ENCODE data around the gene CYB5A.
"Not testable (repeated sequence)": the region's sequence is repeated elsewhere in the genome, so short reads cannot be mapped to it uniquely, and the experiment has no call there.

CYB5A gene

GRCh38 chr18:74294526-74294925 lies 2.8 kb upstream of the CYB5A start:
- no peak for DNase-seq (ENCODE audit: low spot score)

DNA sequence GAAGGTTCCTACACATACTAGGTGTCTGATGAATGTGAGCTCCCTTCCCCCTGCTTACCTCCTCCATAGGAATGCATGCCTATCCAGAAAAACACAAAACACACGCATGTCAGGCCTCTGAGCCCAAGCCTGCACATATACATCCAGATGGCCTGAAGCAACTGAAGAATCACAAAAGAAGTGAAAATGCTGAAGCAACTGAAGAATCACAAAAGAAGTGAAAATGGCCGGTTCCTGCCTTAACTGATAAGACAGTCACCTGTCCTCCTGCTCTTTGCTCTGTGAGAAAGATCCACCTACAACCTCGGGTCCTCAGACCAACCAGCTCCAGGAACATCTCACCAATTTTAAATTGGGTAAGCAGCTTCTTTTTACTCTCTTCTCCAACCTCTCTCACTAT lies 1.2 kb upstream of the CYB5A start:
- not testable (repeated sequence) for DNase-seq (ENCODE audit: low spot score)

DNA sequence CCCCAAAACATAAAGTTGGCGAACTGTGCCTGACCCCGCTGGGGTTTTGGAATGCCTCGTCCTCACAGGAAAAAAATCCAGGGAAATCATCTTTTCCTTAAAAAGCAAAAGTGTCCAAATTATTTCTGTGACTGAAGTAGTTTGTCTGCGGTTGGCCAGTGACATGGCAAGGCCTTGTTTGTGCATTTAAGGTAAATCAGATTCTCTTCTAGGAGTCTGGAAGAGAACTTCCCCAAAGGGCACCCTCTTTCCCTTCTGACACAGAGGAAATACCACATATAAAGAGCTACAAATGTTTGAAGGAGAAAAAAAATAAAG lies 737 bp upstream of the CYB5A start:
- peak; percentile 13 for DNase-seq (ENCODE audit: low spot score)

- no peak for DNase-seq (ENCODE audit: low spot score)
Observed at GRCh38 chr18:74291472-74291770, 342 bp downstream of the CYB5A start.

- no peak for DNase-seq (ENCODE audit: low spot score)
Observed at GRCh38 chr18:74290794-74291471, 830 bp downstream of the CYB5A start.

DNA sequence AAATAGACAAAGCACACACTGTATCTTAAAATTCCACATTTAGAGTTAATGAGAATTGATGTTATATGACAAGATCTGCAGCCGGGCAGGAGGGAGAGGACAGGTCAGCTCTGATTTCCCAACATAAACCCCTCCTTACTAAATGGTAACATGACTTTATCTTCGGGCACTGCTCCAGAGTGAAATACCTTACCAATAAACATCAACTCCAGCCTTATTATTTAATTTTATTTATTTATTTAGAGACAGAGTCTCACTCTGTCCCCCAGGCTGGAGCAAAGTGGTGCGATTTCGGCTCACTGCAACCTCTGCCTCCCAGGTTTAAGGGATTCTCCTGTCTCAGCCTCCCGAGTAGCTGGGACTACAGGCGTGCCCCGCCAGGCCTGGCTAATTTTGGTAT lies 1.7 kb downstream of the CYB5A start:
- no peak for DNase-seq (ENCODE audit: low spot score)

DNA sequence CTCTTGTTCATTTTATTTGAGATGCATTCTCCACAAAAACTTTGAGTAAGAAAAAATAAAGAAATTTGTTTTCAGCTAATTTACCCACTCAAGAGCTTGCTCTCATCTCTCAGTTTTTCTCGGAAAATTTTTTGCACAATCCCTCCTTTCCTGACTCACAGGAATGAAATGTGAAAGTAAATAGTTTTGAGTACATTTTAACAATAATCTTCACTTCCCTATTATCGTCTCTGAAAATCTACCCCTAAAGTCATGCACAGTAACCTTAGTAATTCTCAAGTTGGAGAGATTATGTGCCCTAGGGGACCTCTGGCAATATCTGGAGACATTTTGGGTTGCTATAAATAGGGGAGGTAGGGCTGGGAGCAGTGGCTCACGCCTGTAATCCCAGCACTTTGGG lies 2.6 kb downstream of the CYB5A start:
- DNase-seq (ENCODE audit: low spot score), result no peak

- no peak for DNase-seq (ENCODE audit: low spot score)
Observed at GRCh38 chr18:74288730-74289129, 3.0 kb downstream of the CYB5A start.

- no peak for DNase-seq (ENCODE audit: low spot score)
Observed at GRCh38 chr18:74288041-74288440, 3.7 kb downstream of the CYB5A start.

- DNase-seq (ENCODE audit: low spot score), result no peak
Observed at GRCh38 chr18:74286856-74287255, 4.9 kb downstream of the CYB5A start.

- DNase-seq (ENCODE audit: low spot score), result no peak
Observed at GRCh38 chr18:74286106-74286855, 5.5 kb downstream of the CYB5A start.

DNA sequence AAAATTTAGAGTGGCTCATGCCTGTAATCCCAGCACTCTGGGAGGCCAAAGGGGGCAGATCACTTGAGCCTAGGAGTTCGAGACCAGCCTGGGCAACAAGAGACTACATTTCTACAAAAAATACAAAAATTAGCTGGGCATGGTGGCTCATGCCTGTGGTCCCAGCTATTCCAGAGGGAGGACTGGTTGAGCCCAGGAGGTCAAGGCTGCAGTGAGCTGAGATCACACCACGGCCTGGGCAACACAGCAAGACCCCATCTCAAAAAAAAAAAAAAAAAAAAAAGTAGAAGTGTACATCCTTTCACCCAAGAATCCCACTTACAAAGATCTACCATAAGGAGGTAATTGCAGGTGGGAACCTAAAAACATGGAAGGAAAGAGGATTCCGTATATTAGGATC lies 6.2 kb downstream of the CYB5A start:
- not testable (repeated sequence) for DNase-seq (ENCODE audit: low spot score)

- peak; percentile 39 for DNase-seq (ENCODE audit: low spot score)
Observed at GRCh38 chr18:74284980-74285355, 6.8 kb downstream of the CYB5A start.

GRCh38 chr18:74284191-74284979 lies 7.4 kb downstream of the CYB5A start:
- peak; percentile 90 for DNase-seq (ENCODE audit: low spot score)

DNA sequence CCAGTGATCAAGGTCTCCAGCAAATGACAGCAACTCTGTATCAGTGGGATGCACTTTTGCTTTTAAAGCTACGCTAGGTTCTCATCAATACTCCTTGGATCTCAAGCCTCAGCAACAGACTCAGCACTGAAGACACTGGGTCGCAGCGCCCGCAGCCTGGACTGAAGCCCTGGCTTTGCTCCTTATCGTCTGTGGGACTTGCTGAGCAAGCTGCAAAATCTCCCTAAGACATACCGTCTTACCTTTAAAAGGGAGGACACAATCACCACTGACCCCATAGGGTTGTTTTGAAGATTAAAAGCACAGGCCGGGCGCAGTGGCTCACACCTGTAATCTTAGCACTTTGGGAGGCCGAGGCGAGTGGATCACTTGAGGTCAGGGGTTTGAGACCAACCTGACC lies 8.1 kb downstream of the CYB5A start:
- DNase-seq (ENCODE audit: low spot score), result no peak

GRCh38 chr18:74282755-74283554 lies 8.8 kb downstream of the CYB5A start:
- no peak for DNase-seq (ENCODE audit: low spot score)

DNA sequence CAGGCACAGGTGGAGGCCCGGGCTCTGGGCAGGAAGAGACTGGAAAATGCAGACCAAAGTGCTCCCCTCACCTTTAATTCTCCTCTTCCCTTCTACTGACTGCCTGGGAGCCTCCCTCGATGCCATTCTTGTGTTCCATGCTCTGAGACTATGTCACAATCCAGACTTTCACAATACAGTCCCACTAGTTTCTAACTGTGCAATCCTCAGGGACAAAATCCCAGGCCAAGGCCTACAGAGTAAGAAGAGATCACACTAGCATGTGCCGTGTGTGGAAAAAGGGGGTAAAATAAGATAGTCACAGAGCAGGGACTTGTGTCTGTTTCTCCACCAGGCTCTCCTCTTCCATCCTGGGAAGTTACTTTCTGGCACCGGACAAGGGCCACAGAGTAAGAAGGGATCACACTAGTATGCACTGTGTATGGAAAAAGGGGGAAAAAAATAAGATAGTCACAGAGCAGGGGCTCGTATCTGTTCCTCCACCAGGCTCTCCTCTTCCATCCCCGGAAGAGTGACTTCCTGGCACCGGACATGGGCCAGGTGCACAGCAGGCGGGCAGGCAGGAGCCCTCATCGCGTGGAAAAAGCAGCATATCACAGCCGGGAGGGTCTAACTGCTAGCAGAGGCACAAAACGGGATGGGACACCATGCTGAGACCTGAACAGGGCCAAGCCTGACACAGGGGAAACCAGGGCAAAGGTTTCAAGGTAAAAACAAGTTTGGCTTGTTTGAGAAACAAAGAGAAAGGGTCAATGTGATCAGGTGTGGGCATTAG lies 9.6 kb downstream of the CYB5A start:
- DNase-seq (ENCODE audit: low spot score), result no peak

- peak; percentile 8 for DNase-seq (ENCODE audit: low spot score)
Observed at GRCh38 chr18:74281011-74281979, 10.5 kb downstream of the CYB5A start.

DNA sequence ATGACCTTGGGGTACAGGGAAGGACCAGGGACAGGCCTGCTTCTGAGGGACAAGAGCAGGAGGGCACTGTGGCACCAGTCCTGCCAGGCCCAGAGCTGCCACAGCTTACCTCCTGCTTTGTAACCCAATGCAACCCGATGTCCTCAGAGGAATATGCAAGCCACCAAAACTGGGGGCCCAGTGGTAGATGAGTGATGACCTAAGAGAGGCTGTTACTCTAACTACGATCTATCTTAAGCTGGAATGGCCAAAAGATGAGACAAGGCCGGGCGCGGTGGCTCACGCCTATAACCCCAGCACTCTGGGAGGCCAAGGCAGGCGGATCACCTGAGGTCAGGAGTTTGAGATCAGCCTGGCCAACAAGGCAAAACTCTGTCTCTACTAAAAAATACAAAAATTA lies 12.8 kb downstream of the CYB5A start:
- DNase-seq (ENCODE audit: low spot score), result no peak

- DNase-seq (ENCODE audit: low spot score), result no peak
Observed at GRCh38 chr18:74278058-74278457, 13.7 kb downstream of the CYB5A start.

GRCh38 chr18:74277296-74277695 lies 14.5 kb downstream of the CYB5A start:
- DNase-seq (ENCODE audit: low spot score), result no peak

Data from pons (tissue), 1 donor.